ENCODE measurements around the gene NDE1.

DNA sequence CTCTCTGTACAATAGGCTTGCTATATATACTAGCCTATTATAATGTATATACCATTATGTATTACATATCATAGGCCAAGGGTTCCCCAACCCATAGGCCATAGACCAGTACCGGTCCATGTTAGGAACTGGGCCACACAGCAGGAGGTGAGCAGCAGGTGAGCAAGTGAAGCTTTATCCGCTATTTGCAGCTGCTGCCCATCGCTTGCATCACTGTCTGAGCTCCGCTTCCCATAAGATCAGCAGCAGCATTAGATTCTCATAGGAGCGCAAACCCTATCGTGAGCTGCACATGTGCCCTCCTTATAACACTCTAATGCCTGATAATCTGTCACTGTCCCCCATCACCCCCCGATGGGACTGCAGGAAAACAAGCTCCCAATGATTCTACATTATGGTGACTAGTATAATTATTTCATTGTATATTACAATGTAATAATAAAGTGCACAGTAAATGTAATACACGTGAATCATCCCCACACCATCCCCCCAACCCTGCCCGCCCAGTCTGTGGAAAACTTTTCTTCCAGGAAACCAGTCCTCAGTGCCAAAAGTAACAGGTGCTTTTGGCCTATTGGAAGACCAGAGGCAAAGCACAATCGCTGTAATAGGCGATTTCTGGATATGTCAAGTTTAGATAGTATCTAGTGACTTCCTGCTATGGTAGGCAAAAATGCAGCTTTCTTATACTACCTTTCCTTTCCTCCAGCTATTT is 122.7 kb downstream of the NDE1 start:
- TF ChIP-seq, protein P1, sequence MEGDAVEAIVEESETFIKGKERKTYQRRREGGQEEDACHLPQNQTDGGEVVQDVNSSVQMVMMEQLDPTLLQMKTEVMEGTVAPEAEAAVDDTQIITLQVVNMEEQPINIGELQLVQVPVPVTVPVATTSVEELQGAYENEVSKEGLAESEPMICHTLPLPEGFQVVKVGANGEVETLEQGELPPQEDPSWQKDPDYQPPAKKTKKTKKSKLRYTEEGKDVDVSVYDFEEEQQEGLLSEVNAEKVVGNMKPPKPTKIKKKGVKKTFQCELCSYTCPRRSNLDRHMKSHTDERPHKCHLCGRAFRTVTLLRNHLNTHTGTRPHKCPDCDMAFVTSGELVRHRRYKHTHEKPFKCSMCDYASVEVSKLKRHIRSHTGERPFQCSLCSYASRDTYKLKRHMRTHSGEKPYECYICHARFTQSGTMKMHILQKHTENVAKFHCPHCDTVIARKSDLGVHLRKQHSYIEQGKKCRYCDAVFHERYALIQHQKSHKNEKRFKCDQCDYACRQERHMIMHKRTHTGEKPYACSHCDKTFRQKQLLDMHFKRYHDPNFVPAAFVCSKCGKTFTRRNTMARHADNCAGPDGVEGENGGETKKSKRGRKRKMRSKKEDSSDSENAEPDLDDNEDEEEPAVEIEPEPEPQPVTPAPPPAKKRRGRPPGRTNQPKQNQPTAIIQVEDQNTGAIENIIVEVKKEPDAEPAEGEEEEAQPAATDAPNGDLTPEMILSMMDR (IDR thresholded peaks at IDR 0.05; ENCODE audit: extremely low read depth in 1 of 2, insufficient read depth in 1 of 2, low read depth in 1 of 2, low read length in 2 of 2): no peak
- TF ChIP-seq POLR2AphosphoS5 (IDR thresholded peaks at IDR 0.05; ENCODE audit: insufficient read depth, low read depth, low read length) (no peak), EZH2 (IDR thresholded peaks at IDR 0.05; ENCODE audit: borderline replicate concordance, low read depth, low read length, severe bottlenecking) (no peak)

Measured in endothelial cell of umbilical vein (primary cell).